PC-3 (cell line): Measurements from ENCODE around the gene BCL11B. TPM values are rescaled to one million over a fixed set of nuclear protein-coding genes. Genes with fewer than 3 reads are reported as not detected.

Source experiments
- ATAC-seq: fragments of 200-7000 bp; cut with Tn5 transposase; 2 replicates; pipeline ENCODE4 v1.9.1; 2020; ENCODE audit warnings: mild to moderate bottlenecking, moderate library complexity
- BruUV-seq: library from RNA; stranded (reverse); fragments of 400-500 nt; replicated peaks from 2 replicates; lab custom pipeline; 2021; lab: Mats Ljungman, UMichigan
- CTCF ChIA-PET: fragments of 300-600 bp; sonication (Branson Sonifier 250); formaldehyde crosslinking; loops from one replicate; lab custom pipeline; 2022; ENCODE audit warnings: antibody characterized with exemption; lab: Charles Lee
- POLR2A ChIA-PET: fragments of 300-600 bp; sonication (Branson Sonifier 250); formaldehyde crosslinking; loops from one replicate; lab custom pipeline; 2022; ENCODE audit warnings: antibody characterized with exemption; ENCODE audit not compliant: unreplicated experiment; lab: Charles Lee
- DNase-seq: peaks from one replicate; pipeline ENCODE4 v3.0.0-alpha.2; 2015
- H2AFZ ChIP-seq: fragments of 300-600 bp; sonication (generic); 2 replicates; pipeline ENCODE4 v1.6.0; 2016; ENCODE audit warnings: antibody characterized with exemption, low read length
- H3F3A ChIP-seq: fragments of 300-600 bp; sonication (generic); one replicate; pipeline ENCODE4 v1.6.0; 2017; ENCODE audit warnings: antibody characterized with exemption, low read length, control low read depth, mild to moderate bottlenecking; ENCODE audit not compliant: unreplicated experiment
- H3K27ac ChIP-seq: fragments of 300-600 bp; sonication (generic); 2 replicates; pipeline ENCODE4 v1.5.1; 2016; ENCODE audit warnings: mild to moderate bottlenecking, low read length
- H3K27me3 ChIP-seq: fragments of 300-600 bp; sonication (generic); 2 replicates; pipeline ENCODE4 v1.6.1; 2016; ENCODE audit warnings: low read length, mixed read lengths
- H3K36me3 ChIP-seq: fragments of 300-600 bp; sonication (generic); 2 replicates; pipeline ENCODE4 v1.6.1; 2016; ENCODE audit warnings: low read depth, mixed run types, low read length, mixed read lengths
- H3K4me1 ChIP-seq: fragments of 300-600 bp; sonication (generic); 2 replicates; pipeline ENCODE4 v1.5.1; 2016; ENCODE audit warnings: low read length; ENCODE audit not compliant: insufficient read depth
- H3K4me2 ChIP-seq: fragments of 300-600 bp; sonication (generic); 2 replicates; pipeline ENCODE4 v1.6.0; 2016; ENCODE audit warnings: low read length
- H3K4me3 ChIP-seq: fragments of 300-600 bp; sonication (generic); 2 replicates; pipeline ENCODE4 v1.5.1; 2016; ENCODE audit warnings: mild to moderate bottlenecking, low read length, mixed read lengths
- H3K79me2 ChIP-seq: fragments of 300-600 bp; sonication (generic); 2 replicates; pipeline ENCODE4 v1.6.1; 2017; ENCODE audit warnings: low read length, mixed read lengths
- H3K9ac ChIP-seq: fragments of 300-600 bp; sonication (generic); 2 replicates; pipeline ENCODE4 v1.6.0; 2016; ENCODE audit warnings: mild to moderate bottlenecking, low read length
- H3K9me2 ChIP-seq: fragments of 300-600 bp; sonication (generic); replicated peaks from 2 replicates; pipeline ENCODE4 v1.6.1; 2016; ENCODE audit warnings: mixed run types, low read length, mixed read lengths
- H3K9me3 ChIP-seq: fragments of 300-600 bp; sonication (generic); 2 replicates; pipeline ENCODE4 v1.6.1; 2016; ENCODE audit warnings: low read length, mixed read lengths
- H4K20me1 ChIP-seq: fragments of 300-600 bp; sonication (generic); 2 replicates; pipeline ENCODE4 v1.6.1; 2016; ENCODE audit warnings: low read length, mixed read lengths
- EZH2 ChIP-seq: fragments of 300-600 bp; sonication (generic); IDR thresholded peaks from one replicate; pipeline ENCODE4 v1.6.1; 2017; ENCODE audit warnings: antibody characterized with exemption, mild to moderate bottlenecking, low read length; ENCODE audit not compliant: unreplicated experiment
- EZH2phosphoT487 ChIP-seq: fragments of 300-600 bp; sonication (generic); IDR thresholded peaks from 2 replicates; pipeline ENCODE4 v1.6.1; 2018; ENCODE audit warnings: mild to moderate bottlenecking, antibody characterized with exemption, low read length, borderline replicate concordance
- intact Hi-C: fragments of 100-400 bp; cut with micrococcal nuclease; formaldehyde crosslinking; loops from 2 replicates; pipeline ENCODE4 v1.9.0; 2023
- total RNA-seq: library from RNA; depleted of rRNA; stranded (reverse); fragments of >200 nt; gene quantifications from 2 replicates; pipeline ENCODE4 v1.2.3, GENCODE V29; 2014
- TF ChIP-seq, protein P1 (sequence below): fragments of 300-600 bp; sonication (generic); conservative IDR thresholded peaks from 2 replicates; pipeline ENCODE4 v1.5.1; 2017; ENCODE audit warnings: antibody characterized with exemption, low read depth, mild to moderate bottlenecking, low read length

BCL11B gene
- total RNA-seq, 1 experiment from 2014 or later = 0.73 TPM

DNA sequence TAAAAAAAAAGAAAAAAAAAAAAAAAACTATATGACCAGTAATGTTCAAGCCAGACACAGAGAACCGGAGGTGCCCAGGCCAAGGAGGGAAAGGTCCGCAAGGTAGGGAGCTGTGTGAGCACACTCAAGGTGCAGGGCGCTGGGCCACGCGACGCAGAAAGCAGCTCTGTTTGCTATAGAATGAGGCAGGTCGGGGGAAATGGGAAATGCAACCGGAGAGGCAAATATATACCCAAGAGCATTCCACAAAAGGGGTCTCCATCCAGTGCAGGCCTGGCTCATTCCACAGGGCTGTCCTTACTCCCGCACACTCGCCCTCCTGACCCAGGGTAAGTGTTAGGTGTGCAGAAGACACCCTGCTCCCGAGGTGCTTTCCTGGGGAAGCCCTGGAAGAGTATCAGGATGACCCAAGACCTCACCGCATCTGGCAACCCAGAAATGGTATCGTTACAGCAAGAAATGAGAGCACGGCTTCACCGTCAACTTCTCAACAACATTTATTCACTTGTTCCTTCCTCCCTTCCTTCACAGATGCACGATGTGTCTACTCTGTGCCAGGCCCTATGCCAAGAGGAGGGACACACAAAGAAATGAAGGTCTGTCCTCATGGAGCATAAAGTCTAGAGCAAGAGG is 86.4 kb downstream of the BCL11B start:
- Histone ChIP-seq H3K9ac (no peak overlapping the region), H3F3A (no peaks in the 10 kb centered on the region), H3K36me3 (no peaks in the 10 kb centered on the region), H3K27ac (no peak overlapping the region), H3K4me2 (no peak overlapping the region), H3K9me2 (no peaks in the 10 kb centered on the region), H2AFZ (no peak overlapping the region), H3K4me1 (no peaks in the 10 kb centered on the region), H4K20me1 (no peaks in the 10 kb centered on the region), H3K79me2 (no peaks in the 10 kb centered on the region), H3K4me3 (no peak overlapping the region), H3K9me3 (no peaks in the 10 kb centered on the region), H3K27me3 (peaks cover 72% of the 10 kb centered on the region)
- ChIA-PET CTCF (no interaction called here), POLR2A (no interaction called here)
- intact Hi-C loops = no loop called here
- TF ChIP-seq EZH2phosphoT487 = no peak
- TF ChIP-seq, protein P1, sequence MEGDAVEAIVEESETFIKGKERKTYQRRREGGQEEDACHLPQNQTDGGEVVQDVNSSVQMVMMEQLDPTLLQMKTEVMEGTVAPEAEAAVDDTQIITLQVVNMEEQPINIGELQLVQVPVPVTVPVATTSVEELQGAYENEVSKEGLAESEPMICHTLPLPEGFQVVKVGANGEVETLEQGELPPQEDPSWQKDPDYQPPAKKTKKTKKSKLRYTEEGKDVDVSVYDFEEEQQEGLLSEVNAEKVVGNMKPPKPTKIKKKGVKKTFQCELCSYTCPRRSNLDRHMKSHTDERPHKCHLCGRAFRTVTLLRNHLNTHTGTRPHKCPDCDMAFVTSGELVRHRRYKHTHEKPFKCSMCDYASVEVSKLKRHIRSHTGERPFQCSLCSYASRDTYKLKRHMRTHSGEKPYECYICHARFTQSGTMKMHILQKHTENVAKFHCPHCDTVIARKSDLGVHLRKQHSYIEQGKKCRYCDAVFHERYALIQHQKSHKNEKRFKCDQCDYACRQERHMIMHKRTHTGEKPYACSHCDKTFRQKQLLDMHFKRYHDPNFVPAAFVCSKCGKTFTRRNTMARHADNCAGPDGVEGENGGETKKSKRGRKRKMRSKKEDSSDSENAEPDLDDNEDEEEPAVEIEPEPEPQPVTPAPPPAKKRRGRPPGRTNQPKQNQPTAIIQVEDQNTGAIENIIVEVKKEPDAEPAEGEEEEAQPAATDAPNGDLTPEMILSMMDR = no peak
- TF ChIP-seq EZH2 = no peak
- ATAC-seq = no peak
- DNase-seq = no peak
- no TSS peak for BruUV-seq

DNA sequence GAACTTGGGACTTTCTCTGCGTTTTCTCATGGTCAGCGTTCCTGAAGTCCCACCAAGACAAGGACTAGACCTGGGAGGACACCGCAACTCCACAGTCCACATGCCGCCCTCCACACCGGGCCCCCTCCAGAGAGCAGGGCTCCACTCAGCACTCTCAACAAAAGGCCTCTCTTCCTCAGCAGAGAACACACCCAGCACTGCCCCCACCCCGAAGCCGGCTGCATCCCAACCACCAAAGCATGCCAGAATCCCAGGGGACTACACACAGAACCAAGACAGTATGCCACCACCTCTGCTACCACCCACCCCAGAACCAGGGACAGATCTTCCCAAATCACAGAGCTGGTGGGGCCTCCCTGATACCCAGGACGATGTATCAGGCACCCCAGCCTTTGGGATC is 88.3 kb downstream of the BCL11B start:
- POLR2A ChIA-PET = no interaction called here
- no peaks in the 10 kb centered on the region for H3F3A ChIP-seq
- no peaks in the 10 kb centered on the region for H3K36me3 ChIP-seq
- H3K9me3 ChIP-seq = no peaks in the 10 kb centered on the region
- BruUV-seq = no TSS peak
- H3K4me3 ChIP-seq = no peak overlapping the region
- H3K4me1 ChIP-seq = no peaks in the 10 kb centered on the region
- TF ChIP-seq, protein P1 = no peak
- CTCF ChIA-PET = no interaction called here
- H3K9ac ChIP-seq = no peak overlapping the region
- intact Hi-C loops = no loop called here
- DNase-seq (no peak), ATAC-seq (no peak)
- no peak overlapping the region for H3K4me2 ChIP-seq
- no peak overlapping the region for H3K27ac ChIP-seq
- H3K79me2 ChIP-seq = no peaks in the 10 kb centered on the region
- no peaks in the 10 kb centered on the region for H3K9me2 ChIP-seq
- no peaks in the 10 kb centered on the region for H4K20me1 ChIP-seq
- peaks cover 71% of the 10 kb centered on the region for H3K27me3 ChIP-seq
- H2AFZ ChIP-seq = no peak overlapping the region

DNA sequence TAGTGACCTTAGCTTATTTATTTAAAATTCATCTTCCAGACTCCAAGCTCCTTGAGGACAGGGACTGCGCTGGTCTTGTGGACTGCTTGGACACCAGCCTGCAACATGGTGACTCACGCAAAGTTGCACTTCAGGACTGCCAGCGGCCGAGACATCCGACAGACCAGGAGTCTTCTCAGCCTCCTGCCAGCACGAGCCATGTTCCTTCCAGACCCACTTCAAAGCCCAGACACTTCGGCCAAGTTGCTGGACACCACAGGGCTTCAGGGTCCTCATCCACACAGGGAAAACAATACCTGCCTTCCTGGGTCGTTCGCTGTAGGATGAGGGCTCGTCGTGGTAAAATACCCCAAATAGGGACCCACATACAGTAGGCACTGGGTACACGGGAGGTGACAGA is 88.7 kb downstream of the BCL11B start:
- ATAC-seq (no peak), DNase-seq (no peak)
- no peaks in the 10 kb centered on the region for H3K9me2 ChIP-seq
- no peaks in the 10 kb centered on the region for H4K20me1 ChIP-seq
- no peaks in the 10 kb centered on the region for H3K79me2 ChIP-seq
- H3K4me2 ChIP-seq = no peak overlapping the region
- no peaks in the 10 kb centered on the region for H3K9me3 ChIP-seq
- TF ChIP-seq EZH2 (no peak), EZH2phosphoT487 (no peak)
- TF ChIP-seq, protein P1 = no peak
- ChIA-PET POLR2A (no interaction called here), CTCF (no interaction called here)
- BruUV-seq = no TSS peak
- no peak overlapping the region for H3K27ac ChIP-seq
- no peaks in the 10 kb centered on the region for H3K4me1 ChIP-seq
- no peak overlapping the region for H3K4me3 ChIP-seq
- H3K36me3 ChIP-seq = no peaks in the 10 kb centered on the region
- H2AFZ ChIP-seq = no peak overlapping the region
- intact Hi-C loops = no loop called here
- peaks cover 73% of the 10 kb centered on the region for H3K27me3 ChIP-seq
- H3K9ac ChIP-seq = no peak overlapping the region
- H3F3A ChIP-seq = no peaks in the 10 kb centered on the region
